Tibial artery (tissue), 4 donors: ENCODE data around the gene TLX2.
A peak's percentile ranks its signal among the peaks of the same experiment; 100 is the strongest.

Source experiments
- DNase-seq, 2 donors: peaks; one replicate each; pipeline ENCODE4 v3.0.0-alpha.2; 2019
- H3K27ac ChIP-seq, 2 donors: fragments of 200-600 bp; sonication (generic) in 1 of 2; 1 replicate in 1 of 2; 2 replicates in 1 of 2; pipeline ENCODE4 v1.5.1; 2018 to 2019; ENCODE audit warnings: mild to moderate bottlenecking in 1 of 2
- H3K27me3 ChIP-seq, 2 donors: fragments of 200-600 bp; sonication (generic) in 1 of 2; one replicate each; pipeline versions ENCODE4 v1.5.1 to v1.6.0; 2016 to 2019
- H3K36me3 ChIP-seq, 3 donors: fragments of 200-600 bp; sonication (generic) in 2 of 3; one replicate each; pipeline ENCODE4 v1.5.1; 2016 to 2019; ENCODE audit warnings: mild to moderate bottlenecking in 2 of 3
- H3K4me1 ChIP-seq, 4 donors: fragments of 200-600 bp; sonication (generic) in 2 of 4; 1 replicate in 3 of 4; 2 replicates in 1 of 4; pipeline ENCODE4 v1.5.1; 2016 to 2019
- H3K4me3 ChIP-seq, 2 donors: fragments of 200-600 bp; sonication (generic) in 1 of 2; 1 replicate in 1 of 2; 2 replicates in 1 of 2; pipeline ENCODE4 v1.5.1; 2018 to 2019; ENCODE audit warnings: mild to moderate bottlenecking in 2 of 2
- H3K9me3 ChIP-seq, 3 donors: fragments of 200-600 bp; sonication (generic) in 1 of 3; one replicate each; pipeline ENCODE4 v1.5.1; 2016 to 2019
- CTCF ChIP-seq, 2 experiments: fragments of 200-600 bp in 1 of 2; fragments of 450-650 bp in 1 of 2; IDR thresholded peaks; one replicate each; pipeline ENCODE4 v1.5.1; 2017 to 2019; ENCODE audit warnings: antibody characterized with exemption in 2 of 2, mild to moderate bottlenecking in 1 of 2, moderate library complexity in 1 of 2
- intact Hi-C: fragments of 100-400 bp; cut with DNase I; formaldehyde crosslinking; loops from one replicate; pipeline ENCODE4 v1.15.0; 2023; ENCODE audit warnings: low total_unique reads

The TLX2 gene

DNA sequence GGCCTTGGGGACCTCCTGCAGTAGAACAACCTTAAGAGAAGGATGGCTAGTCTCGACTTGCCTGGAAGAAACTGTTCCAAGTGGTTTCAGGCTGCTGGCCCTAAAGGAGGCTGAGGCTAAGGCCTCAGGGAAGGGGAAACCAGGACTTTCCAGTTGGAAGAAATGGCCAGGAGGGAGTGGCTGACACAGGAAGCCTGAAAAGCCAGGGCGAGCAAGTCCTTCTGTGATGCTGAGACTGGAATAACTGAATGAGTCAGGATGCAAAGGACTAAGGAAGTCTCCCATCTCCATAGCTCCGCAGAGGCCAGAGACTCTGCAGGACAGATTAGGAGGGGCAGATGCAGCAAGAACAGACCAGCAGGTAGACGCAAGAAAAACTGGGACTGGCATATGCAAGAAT is 22.9 kb downstream of the TLX2 start:
- no peak overlapping the region for H3K27ac ChIP-seq
- H3K27me3 ChIP-seq = no peaks in the 10 kb centered on the region
- intact Hi-C loops = no loop called here
- no peak overlapping the region for H3K4me3 ChIP-seq
- no peak for TF ChIP-seq CTCF (IDR thresholded peaks at IDR 0.05)
- H3K4me1 ChIP-seq = no peaks in the 10 kb centered on the region
- no peaks in the 10 kb centered on the region for H3K9me3 ChIP-seq
- peak in 1 of 2 donors; percentile 33 for DNase-seq
- H3K36me3 ChIP-seq = peaks cover 0 to 22% (median 12%) of the 10 kb centered on the region in 3 donors

DNA sequence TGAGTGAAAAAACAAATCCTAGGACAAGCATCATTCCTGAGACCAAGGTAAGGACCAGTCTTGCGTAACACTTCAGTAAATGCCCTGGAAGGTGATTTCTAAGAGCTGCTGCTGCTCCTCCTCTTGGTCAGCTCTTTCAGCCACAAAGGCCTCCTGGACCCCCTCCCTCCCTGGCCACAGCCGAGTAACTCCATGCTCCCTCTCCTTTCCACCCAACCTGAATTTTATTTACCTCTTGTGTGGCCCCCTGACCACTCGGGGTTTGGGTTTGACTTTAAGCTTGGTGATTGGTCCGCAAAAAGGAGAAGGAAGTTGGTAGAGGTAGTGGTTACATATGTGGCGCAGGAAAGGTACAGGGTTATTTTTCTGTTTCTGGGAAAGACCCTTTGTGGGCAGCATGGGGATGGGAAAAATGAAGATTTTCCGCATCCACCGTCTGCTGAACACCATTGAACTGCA is 24.7 kb downstream of the TLX2 start:
- H3K4me1 ChIP-seq = no peaks in the 10 kb centered on the region
- peak in 1 of 2 donors; percentile 24 for DNase-seq
- TF ChIP-seq CTCF (IDR thresholded peaks at IDR 0.05) = no peak
- no peaks in the 10 kb centered on the region for H3K9me3 ChIP-seq
- H3K4me3 ChIP-seq = no peak overlapping the region
- intact Hi-C loops = no loop called here
- no peaks in the 10 kb centered on the region for H3K27me3 ChIP-seq
- peaks cover 0 to 4% (median 0%) of the 10 kb centered on the region in 3 donors for H3K36me3 ChIP-seq
- no peak overlapping the region for H3K27ac ChIP-seq

DNA sequence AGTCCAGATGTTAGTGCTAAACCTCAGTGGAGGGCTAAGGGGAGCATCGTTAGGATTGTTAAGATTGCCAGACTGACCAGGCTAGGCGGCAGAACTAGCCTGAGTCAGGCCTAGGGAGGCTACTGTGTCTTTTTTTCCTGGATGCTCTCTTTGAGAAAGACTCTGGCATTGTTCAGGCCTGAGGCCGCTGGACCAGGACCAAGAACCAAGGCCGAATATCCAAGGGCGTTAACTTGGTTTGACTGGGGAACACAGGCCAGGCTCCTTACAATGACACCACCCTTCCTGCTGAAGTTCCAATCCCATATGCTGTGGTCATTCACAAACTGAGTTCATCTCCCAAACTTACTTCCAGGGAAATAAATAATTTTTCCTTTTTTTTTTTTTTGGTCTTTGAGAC is 26.0 kb downstream of the TLX2 start:
- intact Hi-C loops = no loop called here
- no peak overlapping the region for H3K27ac ChIP-seq
- TF ChIP-seq CTCF (IDR thresholded peaks at IDR 0.05) = no peak
- no peaks in the 10 kb centered on the region for H3K27me3 ChIP-seq
- peak; percentile 74 to 76 for DNase-seq
- H3K4me3 ChIP-seq = no peak overlapping the region
- no peaks in the 10 kb centered on the region for H3K4me1 ChIP-seq
- H3K36me3 ChIP-seq = no peaks in the 10 kb centered on the region
- H3K9me3 ChIP-seq = no peaks in the 10 kb centered on the region

- no peak overlapping the region for H3K4me3 ChIP-seq
- TF ChIP-seq CTCF (IDR thresholded peaks at IDR 0.05) = no peak
- no peak for DNase-seq
- H3K27ac ChIP-seq = no peak overlapping the region
- no peaks in the 10 kb centered on the region for H3K9me3 ChIP-seq
- H3K4me1 ChIP-seq = no peaks in the 10 kb centered on the region
- H3K36me3 ChIP-seq = no peaks in the 10 kb centered on the region
- H3K27me3 ChIP-seq = no peaks in the 10 kb centered on the region
- intact Hi-C loops = no loop called here
These were observed 28.7 kb downstream of the TLX2 start for GRCh38 chr2:74542978-74543377.

GRCh38 chr2:74544634-74545033 is 30.4 kb downstream of the TLX2 start:
- intact Hi-C loops = no loop called here
- Histone ChIP-seq H3K4me1 (peaks cover 0 to 14% (median 11%) of the 10 kb centered on the region in 4 donors), H3K4me3 (no peak overlapping the region), H3K9me3 (no peaks in the 10 kb centered on the region), H3K27ac (no peak overlapping the region), H3K27me3 (no peaks in the 10 kb centered on the region), H3K36me3 (no peaks in the 10 kb centered on the region)
- no peak for DNase-seq
- no peak for TF ChIP-seq CTCF (IDR thresholded peaks at IDR 0.05)

DNA sequence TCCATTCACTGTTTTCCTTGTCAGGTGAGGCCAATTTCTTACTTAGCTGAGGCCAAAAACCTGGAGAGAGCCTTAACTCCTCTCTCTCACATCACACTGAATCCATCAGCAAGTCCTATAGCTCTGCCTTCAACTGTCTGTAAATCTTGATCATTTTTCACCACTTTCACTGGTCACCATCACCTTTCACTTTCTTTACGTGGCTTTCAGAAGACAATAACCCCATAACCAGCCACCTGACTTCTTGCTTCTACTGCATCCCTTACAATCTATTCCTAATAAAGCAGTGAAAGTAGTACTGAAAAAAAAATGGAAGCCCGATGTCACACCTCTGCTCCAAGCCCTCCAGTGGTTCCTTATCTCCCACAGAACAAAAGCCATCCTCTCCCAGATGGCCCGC is 31.8 kb downstream of the TLX2 start:
- H3K4me1 ChIP-seq = peaks cover 0 to 20% (median 14%) of the 10 kb centered on the region in 4 donors
- no peak for TF ChIP-seq CTCF (IDR thresholded peaks at IDR 0.05)
- H3K27me3 ChIP-seq = no peaks in the 10 kb centered on the region
- intact Hi-C loops = no loop called here
- H3K9me3 ChIP-seq = no peaks in the 10 kb centered on the region
- no peak for DNase-seq
- no peak overlapping the region for H3K4me3 ChIP-seq
- no peak overlapping the region for H3K27ac ChIP-seq
- H3K36me3 ChIP-seq = no peaks in the 10 kb centered on the region
